HAP-1 (cell line): ENCODE data around the gene ULBP3.
"Not testable (repeated sequence)": the region's sequence is repeated elsewhere in the genome, so short reads cannot be mapped to it uniquely, and the experiment has no call there.

Experiments
- DNase-seq, 2 experiments: peaks; one replicate each; pipeline ENCODE4 v3.0.0-alpha.2; 2016 to 2020; ENCODE audit warnings: low spot score in 2 of 2
- H3K27me3 ChIP-seq: fragments of 250-450 bp; sonication (Bioruptor Pico); 2 replicates; pipeline ENCODE4 v1.5.1; 2020; ENCODE audit warnings: low read depth, mild to moderate bottlenecking, moderate library complexity
- H3K36me3 ChIP-seq: fragments of 250-450 bp; sonication (Bioruptor Pico); replicated peaks from 2 replicates; pipeline ENCODE4 v1.5.1; 2020; ENCODE audit warnings: mild to moderate bottlenecking
- H3K4me1 ChIP-seq: fragments of 250-450 bp; sonication (Bioruptor Pico); 2 replicates; pipeline ENCODE4 v1.5.1; 2020; ENCODE audit warnings: mild to moderate bottlenecking
- H3K4me3 ChIP-seq: fragments of 250-450 bp; sonication (Bioruptor Pico); 2 replicates; pipeline ENCODE4 v1.5.1; 2020; ENCODE audit warnings: mild to moderate bottlenecking, moderate library complexity
- H3K9me3 ChIP-seq: fragments of 250-450 bp; sonication (Bioruptor Pico); 2 replicates; pipeline ENCODE4 v1.5.1; 2020; ENCODE audit warnings: mild to moderate bottlenecking, moderate library complexity
- in situ Hi-C: fragments of 300-500 bp; cut with MboI; formaldehyde crosslinking; loops from 3 replicates; pipeline ENCODE4 v1.14.3; 2020; ENCODE audit warnings: low sequenced_read_pairs, inconsistent platforms, mixed read lengths

ULBP3 gene

DNA sequence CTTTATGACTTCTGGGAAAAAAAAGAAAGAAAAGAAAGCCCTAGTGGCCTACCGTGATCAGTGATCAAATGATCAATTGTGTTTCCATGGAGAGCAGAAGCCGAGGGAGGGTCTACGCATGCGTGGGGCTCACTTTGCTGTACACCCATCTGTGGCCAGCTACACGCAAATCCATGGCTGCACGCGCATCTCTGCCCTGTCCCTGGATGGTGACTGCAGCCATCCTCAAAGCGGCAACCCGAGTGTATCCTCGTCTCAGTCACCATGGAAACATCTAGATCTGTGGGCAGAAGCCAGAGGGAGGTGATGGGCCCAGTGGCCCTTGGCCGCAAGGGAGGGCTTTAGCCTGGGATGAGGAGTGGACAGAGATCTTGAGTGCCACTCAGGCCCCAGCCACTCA lies 785 bp upstream of the ULBP3 start:
- H3K36me3 ChIP-seq: peaks cover 5% of the 10 kb centered on the region
- H3K4me3 ChIP-seq: no peak overlapping the region
- no peaks in the 10 kb centered on the region for H3K27me3 ChIP-seq
- DNase-seq: no peak
- H3K4me1 ChIP-seq: peaks cover 7% of the 10 kb centered on the region
- H3K9me3 ChIP-seq: no peaks in the 10 kb centered on the region
- in situ Hi-C loops: loop anchor here (25.0 kb wide), 1 partner anchor 743 kb away; no protein-coding TSS in a partner anchor

DNA sequence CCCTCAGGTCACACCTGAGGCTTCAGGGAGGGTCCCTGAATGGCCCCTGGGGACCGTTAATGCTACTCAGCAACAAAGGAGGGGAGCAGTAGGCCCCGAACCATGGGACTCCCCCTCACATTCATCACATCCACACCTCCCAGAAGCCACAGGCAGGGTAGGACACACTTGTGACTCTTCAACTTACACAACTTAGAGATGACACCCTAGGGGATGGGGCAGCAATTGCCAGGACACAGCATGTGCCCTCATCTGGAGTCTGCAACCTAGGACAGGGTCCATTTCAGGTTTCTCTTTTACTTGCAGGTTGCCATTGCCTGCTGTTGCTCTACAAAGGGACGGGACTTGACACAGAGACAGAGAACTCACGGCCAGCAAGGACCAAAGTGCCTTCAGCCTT lies 770 bp downstream of the ULBP3 start:
- peak overlapping the region; percentile 75 for H3K4me3 ChIP-seq
- DNase-seq: no peak
- no peaks in the 10 kb centered on the region for H3K27me3 ChIP-seq
- H3K4me1 ChIP-seq: peaks cover 7% of the 10 kb centered on the region
- in situ Hi-C loops: loop anchor here (25.0 kb wide), 1 partner anchor 744 kb away; no protein-coding TSS in a partner anchor
- no peaks in the 10 kb centered on the region for H3K9me3 ChIP-seq
- H3K36me3 ChIP-seq: peaks cover 11% of the 10 kb centered on the region

DNA sequence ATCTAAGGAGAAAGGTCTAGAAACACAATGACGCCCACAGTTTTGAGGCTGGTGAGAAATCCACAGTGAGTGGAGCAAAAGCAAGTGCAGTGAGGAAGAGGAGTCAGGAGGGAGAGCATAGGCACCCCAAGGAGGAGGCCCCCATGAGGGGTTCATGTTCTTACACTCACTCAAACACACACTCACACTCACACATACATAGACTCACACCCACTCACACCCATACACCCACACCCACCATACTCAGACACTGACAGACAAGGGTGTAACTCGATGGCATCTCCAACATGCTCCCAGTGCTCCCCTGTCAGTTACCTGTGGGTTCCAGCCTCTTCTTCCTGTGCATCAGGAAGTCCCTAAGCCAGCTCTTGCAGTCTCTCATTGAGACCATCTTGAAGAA lies 3.8 kb downstream of the ULBP3 start:
- Histone ChIP-seq H3K36me3 (peaks cover 16% of the 10 kb centered on the region), H3K4me3 (no peak overlapping the region), H3K4me1 (peaks cover 7% of the 10 kb centered on the region), H3K27me3 (no peaks in the 10 kb centered on the region), H3K9me3 (no peaks in the 10 kb centered on the region)
- no peak for DNase-seq
- in situ Hi-C loops: loop anchor here (25.0 kb wide), 1 partner anchor 747 kb away; no protein-coding TSS in a partner anchor

DNA sequence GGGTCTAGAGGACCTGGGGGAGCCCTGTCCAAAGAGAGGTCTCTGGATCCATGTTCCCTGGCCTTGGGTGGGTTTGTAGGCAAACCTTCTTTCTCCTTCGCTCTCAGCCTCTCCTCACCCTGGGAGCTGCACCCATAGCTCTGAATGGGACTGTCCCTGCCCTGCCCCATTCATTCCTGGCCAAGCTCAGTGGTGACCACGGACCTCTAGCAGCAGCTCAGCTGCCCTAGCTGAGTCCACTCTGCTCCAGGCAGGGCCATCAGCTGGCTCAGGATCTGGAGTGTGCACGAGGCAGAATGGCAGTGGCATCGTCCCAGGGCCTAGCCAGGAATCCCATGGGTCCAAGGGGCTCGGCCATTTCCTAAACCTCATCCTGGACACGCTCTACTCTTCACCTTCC lies 5.3 kb downstream of the ULBP3 start:
- Histone ChIP-seq H3K9me3 (no peaks in the 10 kb centered on the region), H3K4me1 (peaks cover 4% of the 10 kb centered on the region; the same call in 1 of the 2 replicates), H3K4me3 (no peak overlapping the region), H3K27me3 (no peaks in the 10 kb centered on the region), H3K36me3 (peaks cover 16% of the 10 kb centered on the region)
- DNase-seq: no peak
- in situ Hi-C loops: loop anchor here (25.0 kb wide), 1 partner anchor 749 kb away; no protein-coding TSS in a partner anchor

DNA sequence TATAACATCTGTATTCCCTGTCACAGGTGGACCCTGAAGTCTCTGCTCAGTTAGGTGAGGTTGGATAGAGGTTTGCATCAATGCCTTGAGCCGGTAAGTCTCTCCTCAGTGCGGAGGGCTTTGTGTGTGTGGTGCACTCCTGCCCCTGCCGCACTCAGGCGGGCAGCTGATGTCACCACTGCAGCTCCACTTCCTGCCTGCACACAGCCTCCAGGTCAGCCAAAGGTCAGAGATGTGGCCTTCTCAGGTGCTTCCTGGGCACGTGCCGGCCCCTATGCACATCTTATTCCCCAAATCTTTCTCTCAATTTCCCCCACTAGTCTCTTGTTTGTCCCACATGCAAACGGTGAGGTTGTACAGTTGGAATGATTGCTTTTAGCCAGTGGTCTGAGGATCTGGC lies 8.9 kb downstream of the ULBP3 start:
- H3K9me3 ChIP-seq, H3K27me3 ChIP-seq, H3K4me3 ChIP-seq, H3K4me1 ChIP-seq, DNase-seq: not testable (repeated sequence)
- peaks cover 13% of the 10 kb centered on the region for H3K36me3 ChIP-seq
- in situ Hi-C loops: loop anchor here (25.0 kb wide), 1 partner anchor 752 kb away; no protein-coding TSS in a partner anchor

DNA sequence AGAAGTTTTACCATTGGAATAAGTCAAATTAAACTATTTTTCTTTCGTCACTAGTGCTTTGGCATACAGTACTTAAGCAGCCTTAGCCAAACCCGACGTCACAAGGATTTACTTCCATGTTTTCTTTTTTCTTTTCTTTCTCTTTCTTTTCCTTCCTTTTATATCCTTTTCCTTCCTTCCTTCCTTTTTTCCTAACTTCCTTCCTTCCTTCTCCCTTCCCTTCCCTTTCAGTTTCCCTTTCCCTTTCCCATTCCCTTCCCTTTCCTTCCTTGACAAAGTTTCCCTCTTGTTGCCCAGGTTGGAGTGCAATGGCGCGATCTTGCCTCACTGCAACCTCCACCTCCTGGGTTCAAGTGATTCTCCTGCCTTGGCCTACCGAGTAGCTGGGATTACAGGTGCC lies 9.9 kb downstream of the ULBP3 start:
- H3K4me3 ChIP-seq: no peak overlapping the region
- in situ Hi-C loops: loop anchor here (25.0 kb wide), 1 partner anchor 753 kb away; no protein-coding TSS in a partner anchor
- peaks cover 5% of the 10 kb centered on the region for H3K36me3 ChIP-seq

DNA sequence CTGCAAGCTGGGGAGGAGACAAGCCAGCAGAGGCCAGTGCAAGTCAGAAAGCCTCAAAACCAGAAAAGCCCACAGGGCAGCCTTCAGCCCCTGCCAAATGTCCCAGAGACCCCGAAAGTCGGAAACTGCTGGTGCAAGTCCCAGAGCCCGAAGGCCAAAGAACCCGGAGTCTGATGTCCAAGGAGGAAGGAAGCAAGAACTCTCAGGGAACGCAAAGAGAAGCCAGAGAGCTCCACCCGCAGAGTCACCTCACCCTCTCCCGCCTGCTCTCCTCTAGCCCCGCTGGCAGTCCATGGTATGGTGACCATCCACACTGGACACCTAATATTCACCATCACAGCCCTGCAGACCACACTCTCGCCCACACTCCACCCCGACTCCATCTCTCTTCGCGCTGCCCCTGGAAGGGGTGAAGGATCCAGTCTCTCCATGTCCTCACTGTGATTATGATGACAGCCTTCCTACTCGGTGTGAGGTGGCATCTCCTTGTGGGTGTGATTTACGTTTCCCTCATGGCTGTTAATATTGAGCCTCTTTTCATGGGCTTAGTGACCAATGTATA lies 10.6 kb downstream of the ULBP3 start:
- Histone ChIP-seq H3K36me3 (peaks cover 5% of the 10 kb centered on the region), H3K27me3 (peaks cover 5% of the 10 kb centered on the region; the same call in 1 of the 2 replicates), H3K4me3 (no peak overlapping the region), H3K4me1 (no peaks in the 10 kb centered on the region), H3K9me3 (no peaks in the 10 kb centered on the region)
- in situ Hi-C loops: loop anchor here (25.0 kb wide), 1 partner anchor 754 kb away; no protein-coding TSS in a partner anchor
- no peak for DNase-seq

More for the DNA sequence above, 9.9 kb downstream of the ULBP3 start:
- peaks cover 5% of the 10 kb centered on the region; the same call in 1 of the 2 replicates for H3K27me3 ChIP-seq
- DNase-seq: no peak
- no peaks in the 10 kb centered on the region for H3K4me1 ChIP-seq
- H3K9me3 ChIP-seq: no peaks in the 10 kb centered on the region

DNA sequence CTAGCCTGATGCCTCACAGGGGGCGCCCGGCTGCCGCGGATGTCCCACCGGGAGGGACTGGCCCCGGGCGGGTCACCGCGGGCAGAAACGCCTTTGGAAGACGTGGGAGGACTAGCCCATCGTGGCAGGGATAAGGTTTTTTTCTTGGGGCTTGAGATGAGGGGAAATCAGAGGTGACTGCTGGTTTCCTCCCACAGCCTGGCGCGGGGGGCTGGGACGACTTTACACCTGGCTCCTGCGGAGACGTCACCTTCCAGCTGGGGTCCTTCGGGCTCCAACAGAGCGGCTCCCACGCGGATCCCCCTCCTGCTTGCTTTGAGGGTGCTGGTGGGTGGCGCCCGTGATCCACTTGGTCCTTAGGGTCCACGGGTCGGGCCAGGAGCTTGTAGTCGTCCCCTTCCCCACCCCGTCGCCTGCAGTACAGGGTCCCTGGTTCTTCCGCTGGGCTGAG lies 11.4 kb downstream of the ULBP3 start:
- Histone ChIP-seq H3K36me3 (peaks cover 4% of the 10 kb centered on the region), H3K9me3 (no peaks in the 10 kb centered on the region), H3K4me3 (no peak overlapping the region), H3K27me3 (peaks cover 5% of the 10 kb centered on the region; the same call in 1 of the 2 replicates), H3K4me1 (no peaks in the 10 kb centered on the region)
- no peak for DNase-seq
- in situ Hi-C loops: loop anchor here (25.0 kb wide), 1 partner anchor 755 kb away; no protein-coding TSS in a partner anchor

DNA sequence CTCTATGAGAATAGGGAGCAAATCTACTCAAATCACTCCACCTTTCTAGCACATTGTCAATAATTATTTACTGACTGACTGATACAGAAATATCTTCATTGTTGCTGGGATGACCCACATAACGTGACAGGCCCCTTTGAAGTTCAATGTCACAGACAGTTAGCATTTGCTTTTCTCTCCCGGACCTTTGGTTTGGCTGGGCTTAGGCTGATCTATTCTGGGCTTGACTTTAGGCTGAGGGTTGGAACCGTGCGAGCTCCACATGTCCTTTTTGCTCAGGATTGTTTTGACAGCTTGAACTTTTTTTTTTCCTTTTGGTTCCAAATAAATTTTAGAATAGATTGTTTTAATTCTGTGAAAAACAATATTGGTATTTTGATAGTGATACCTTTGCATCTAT lies 12.0 kb downstream of the ULBP3 start:
- Histone ChIP-seq H3K4me1 (no peaks in the 10 kb centered on the region), H3K36me3 (no peaks in the 10 kb centered on the region), H3K4me3 (no peak overlapping the region), H3K27me3 (peaks cover 5% of the 10 kb centered on the region; the same call in 1 of the 2 replicates), H3K9me3 (no peaks in the 10 kb centered on the region)
- DNase-seq: no peak
- in situ Hi-C loops: loop anchor here (25.0 kb wide), 1 partner anchor 755 kb away; no protein-coding TSS in a partner anchor

DNA sequence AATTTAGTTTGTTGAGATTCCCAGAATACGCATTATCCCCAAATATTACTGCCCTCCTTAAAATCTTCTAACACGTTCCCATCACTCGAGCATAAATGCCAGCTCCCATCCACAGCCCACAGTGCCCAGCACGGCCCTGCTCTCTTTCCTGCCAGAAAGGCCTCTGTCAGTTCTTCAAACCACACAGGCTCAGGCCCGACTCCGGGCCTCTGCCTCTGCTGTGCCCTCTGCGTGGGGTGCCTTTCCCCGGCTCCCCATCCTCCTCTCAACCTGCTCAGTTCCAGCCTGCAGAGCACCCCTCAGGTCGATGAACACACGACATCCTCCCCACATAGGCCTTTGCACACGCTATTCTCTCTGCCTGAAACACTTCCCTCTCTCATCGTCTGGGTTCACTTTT lies 12.8 kb downstream of the ULBP3 start:
- H3K4me1 ChIP-seq: no peaks in the 10 kb centered on the region
- peaks cover 5% of the 10 kb centered on the region; the same call in 1 of the 2 replicates for H3K27me3 ChIP-seq
- no peak for DNase-seq
- H3K36me3 ChIP-seq: no peaks in the 10 kb centered on the region
- in situ Hi-C loops: loop anchor here (25.0 kb wide), 1 partner anchor 756 kb away; no protein-coding TSS in a partner anchor
- no peak overlapping the region for H3K4me3 ChIP-seq
- H3K9me3 ChIP-seq: no peaks in the 10 kb centered on the region

DNA sequence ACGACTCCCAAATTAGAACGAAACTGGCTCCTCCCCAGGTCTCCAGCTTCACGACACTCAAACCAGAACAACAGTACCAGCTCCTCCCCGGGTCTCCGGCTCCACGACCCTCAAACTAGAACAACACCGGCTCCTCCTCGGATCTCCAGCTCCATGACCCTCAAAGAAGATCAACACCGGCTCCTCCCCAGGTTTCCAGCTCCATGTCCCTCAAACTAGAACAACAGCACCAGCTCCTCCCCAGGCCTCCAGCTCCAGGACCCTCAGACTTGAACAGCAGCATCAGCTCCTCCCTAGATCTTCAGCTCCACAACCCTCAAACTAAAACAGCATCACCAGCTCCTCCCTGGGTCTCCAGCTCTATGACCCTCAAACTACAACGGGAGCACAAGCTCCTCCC lies 13.8 kb downstream of the ULBP3 start:
- H3K9me3 ChIP-seq: no peaks in the 10 kb centered on the region
- DNase-seq: no peak
- no peaks in the 10 kb centered on the region for H3K36me3 ChIP-seq
- peaks cover 5% of the 10 kb centered on the region; the same call in 1 of the 2 replicates for H3K27me3 ChIP-seq
- H3K4me3 ChIP-seq: no peak overlapping the region
- in situ Hi-C loops: loop anchor here (25.0 kb wide), 1 partner anchor 757 kb away; no protein-coding TSS in a partner anchor
- no peaks in the 10 kb centered on the region for H3K4me1 ChIP-seq

DNA sequence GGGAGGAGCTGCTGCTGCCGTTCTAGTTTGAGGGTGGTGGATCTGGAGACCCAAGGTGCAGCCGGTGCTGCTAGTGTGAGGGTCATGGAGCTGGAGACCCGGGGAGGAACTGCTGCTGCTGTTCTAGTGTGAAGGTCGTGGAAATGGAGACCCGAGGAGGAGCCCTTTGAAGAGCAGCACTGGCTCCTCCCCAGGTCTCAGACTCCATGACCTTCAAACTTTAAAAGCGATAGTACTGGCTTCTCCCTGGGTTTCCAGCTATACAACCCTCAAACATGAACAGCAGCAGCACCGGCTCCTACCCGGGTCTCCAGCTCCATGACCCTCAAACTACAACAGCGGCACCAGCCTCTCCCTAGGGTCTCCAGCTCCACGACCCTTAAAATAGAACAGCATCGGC lies 15.5 kb downstream of the ULBP3 start:
- H3K27me3 ChIP-seq: peaks cover 5% of the 10 kb centered on the region
- no peak for DNase-seq
- in situ Hi-C loops: loop anchor here (25.0 kb wide), 1 partner anchor 759 kb away; no protein-coding TSS in a partner anchor
- no peaks in the 10 kb centered on the region for H3K9me3 ChIP-seq
- H3K4me3 ChIP-seq: no peak overlapping the region
- H3K36me3 ChIP-seq: no peaks in the 10 kb centered on the region
- no peaks in the 10 kb centered on the region for H3K4me1 ChIP-seq

DNA sequence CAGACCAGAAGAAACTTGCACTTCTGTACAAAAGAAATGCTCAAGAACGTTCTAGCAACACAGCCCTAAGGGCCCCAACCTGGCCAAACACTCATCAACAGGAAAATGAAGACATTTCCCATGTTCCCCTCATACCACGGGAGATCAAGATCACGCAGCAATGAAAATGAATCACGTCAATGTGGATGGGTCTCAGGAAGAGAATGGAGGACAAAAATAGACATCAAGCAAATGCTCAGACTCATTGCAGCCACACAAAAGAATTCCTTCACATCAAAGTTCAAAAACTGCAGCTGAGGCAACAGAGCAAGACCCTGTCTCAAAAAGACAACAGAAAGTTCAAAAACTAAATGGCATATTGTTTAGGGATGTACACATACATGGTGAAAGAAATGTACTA lies 18.1 kb downstream of the ULBP3 start:
- no peaks in the 10 kb centered on the region for H3K4me1 ChIP-seq
- no peak for DNase-seq
- peaks cover 5% of the 10 kb centered on the region for H3K27me3 ChIP-seq
- H3K9me3 ChIP-seq: no peaks in the 10 kb centered on the region; the same call in 1 of the 2 replicates
- no peak overlapping the region for H3K4me3 ChIP-seq
- H3K36me3 ChIP-seq: no peaks in the 10 kb centered on the region
- in situ Hi-C loops: loop anchor here (25.0 kb wide), 1 partner anchor 761 kb away; no protein-coding TSS in a partner anchor

DNA sequence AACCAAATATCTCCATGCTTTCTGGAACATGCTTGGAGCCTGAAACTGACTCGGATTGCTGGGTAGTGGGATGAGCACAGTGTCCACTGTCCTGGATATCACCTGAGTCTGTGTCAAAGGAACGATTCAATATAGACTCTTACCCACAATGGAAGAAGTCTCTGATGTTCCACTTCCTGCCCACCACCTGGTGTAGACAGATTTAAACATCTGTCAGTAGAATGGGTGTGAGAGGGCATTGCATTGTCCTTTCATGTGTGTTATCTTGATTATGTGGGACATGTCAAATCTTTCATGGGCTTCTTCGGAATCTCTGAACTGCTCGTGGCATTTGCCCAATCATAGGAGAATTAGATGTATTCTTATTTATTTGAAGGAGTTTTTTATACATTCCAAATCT lies 20.8 kb downstream of the ULBP3 start:
- DNase-seq: no peak
- in situ Hi-C loops: no loop called here
- H3K36me3 ChIP-seq: no peaks in the 10 kb centered on the region
- H3K27me3 ChIP-seq: no peaks in the 10 kb centered on the region; the same call in 1 of the 2 replicates
- no peak overlapping the region for H3K4me3 ChIP-seq
- no peaks in the 10 kb centered on the region; the same call in 1 of the 2 replicates for H3K9me3 ChIP-seq
- H3K4me1 ChIP-seq: no peaks in the 10 kb centered on the region
